ENCODE measurements around the gene NAPA.

The NAPA gene

GRCh38 chr19:47456721-47457474, 58.0 kb downstream of the NAPA start:
- H3K4me3 ChIP-seq (ENCODE audit: control insufficient read depth, low read depth, low read length): no peak overlapping the region
- TF ChIP-seq, protein P1, sequence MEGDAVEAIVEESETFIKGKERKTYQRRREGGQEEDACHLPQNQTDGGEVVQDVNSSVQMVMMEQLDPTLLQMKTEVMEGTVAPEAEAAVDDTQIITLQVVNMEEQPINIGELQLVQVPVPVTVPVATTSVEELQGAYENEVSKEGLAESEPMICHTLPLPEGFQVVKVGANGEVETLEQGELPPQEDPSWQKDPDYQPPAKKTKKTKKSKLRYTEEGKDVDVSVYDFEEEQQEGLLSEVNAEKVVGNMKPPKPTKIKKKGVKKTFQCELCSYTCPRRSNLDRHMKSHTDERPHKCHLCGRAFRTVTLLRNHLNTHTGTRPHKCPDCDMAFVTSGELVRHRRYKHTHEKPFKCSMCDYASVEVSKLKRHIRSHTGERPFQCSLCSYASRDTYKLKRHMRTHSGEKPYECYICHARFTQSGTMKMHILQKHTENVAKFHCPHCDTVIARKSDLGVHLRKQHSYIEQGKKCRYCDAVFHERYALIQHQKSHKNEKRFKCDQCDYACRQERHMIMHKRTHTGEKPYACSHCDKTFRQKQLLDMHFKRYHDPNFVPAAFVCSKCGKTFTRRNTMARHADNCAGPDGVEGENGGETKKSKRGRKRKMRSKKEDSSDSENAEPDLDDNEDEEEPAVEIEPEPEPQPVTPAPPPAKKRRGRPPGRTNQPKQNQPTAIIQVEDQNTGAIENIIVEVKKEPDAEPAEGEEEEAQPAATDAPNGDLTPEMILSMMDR (conservative IDR thresholded peaks at IDR 0.05; ENCODE audit: control insufficient read depth, insufficient read depth, low read depth, low read length): no peak
- no peak for DNase-seq (ENCODE audit: low read depth)

DNA sequence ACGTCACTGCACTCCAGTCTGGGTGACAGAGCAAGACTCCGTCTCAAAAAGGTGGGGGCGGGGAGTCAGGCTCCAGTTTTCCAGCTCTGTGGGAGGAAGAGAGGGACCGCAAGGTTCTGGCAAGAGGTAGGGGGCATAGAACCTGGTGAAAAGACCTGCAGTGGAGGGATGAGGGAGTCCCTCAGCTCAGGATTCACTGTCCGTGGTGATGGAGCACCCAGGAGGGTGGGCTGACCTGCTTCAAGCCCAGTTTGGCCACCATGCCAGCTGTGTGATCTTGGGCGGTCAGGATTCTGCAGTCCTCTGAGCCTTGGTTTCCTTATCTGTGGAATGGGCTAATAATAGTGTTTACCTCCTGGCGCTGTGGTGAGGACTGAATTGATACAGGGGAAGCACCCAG, 64.4 kb downstream of the NAPA start:
- H3K4me3 ChIP-seq (ENCODE audit: control insufficient read depth, low read depth, low read length): no peak overlapping the region
- no peak for DNase-seq (ENCODE audit: low read depth)
- TF ChIP-seq, protein P1 (conservative IDR thresholded peaks at IDR 0.05; ENCODE audit: control insufficient read depth, insufficient read depth, low read depth, low read length): no peak

DNA sequence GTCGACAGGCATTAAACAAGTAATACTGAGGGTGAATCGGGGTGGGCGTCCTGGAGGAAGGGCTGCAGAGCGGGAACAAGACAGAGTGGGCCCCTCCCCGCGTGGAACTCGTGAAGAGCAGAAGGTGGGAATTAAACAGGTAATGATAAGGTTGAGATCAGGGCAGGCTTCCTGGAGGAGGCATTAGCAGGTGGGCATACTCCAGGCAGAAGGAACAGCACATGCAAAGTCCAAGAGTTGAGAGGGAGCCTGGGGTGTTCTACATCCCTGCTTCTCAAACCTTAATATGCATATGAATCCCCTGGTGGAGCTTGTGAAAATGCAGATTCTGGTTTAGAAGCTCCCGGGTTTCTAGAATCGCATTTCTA, 66.5 kb downstream of the NAPA start:
- DNase-seq (ENCODE audit: low read depth): no peak
- H3K4me3 ChIP-seq (ENCODE audit: control insufficient read depth, low read depth, low read length): no peak overlapping the region
- TF ChIP-seq, protein P1 (conservative IDR thresholded peaks at IDR 0.05; ENCODE audit: control insufficient read depth, insufficient read depth, low read depth, low read length): no peak

GRCh38 chr19:47447470-47448359, 67.1 kb downstream of the NAPA start:
- H3K4me3 ChIP-seq (ENCODE audit: control insufficient read depth, low read depth, low read length): no peak overlapping the region
- TF ChIP-seq, protein P1 (conservative IDR thresholded peaks at IDR 0.05; ENCODE audit: control insufficient read depth, insufficient read depth, low read depth, low read length): no peak
- peak; percentile 41 for DNase-seq (ENCODE audit: low read depth)

DNA sequence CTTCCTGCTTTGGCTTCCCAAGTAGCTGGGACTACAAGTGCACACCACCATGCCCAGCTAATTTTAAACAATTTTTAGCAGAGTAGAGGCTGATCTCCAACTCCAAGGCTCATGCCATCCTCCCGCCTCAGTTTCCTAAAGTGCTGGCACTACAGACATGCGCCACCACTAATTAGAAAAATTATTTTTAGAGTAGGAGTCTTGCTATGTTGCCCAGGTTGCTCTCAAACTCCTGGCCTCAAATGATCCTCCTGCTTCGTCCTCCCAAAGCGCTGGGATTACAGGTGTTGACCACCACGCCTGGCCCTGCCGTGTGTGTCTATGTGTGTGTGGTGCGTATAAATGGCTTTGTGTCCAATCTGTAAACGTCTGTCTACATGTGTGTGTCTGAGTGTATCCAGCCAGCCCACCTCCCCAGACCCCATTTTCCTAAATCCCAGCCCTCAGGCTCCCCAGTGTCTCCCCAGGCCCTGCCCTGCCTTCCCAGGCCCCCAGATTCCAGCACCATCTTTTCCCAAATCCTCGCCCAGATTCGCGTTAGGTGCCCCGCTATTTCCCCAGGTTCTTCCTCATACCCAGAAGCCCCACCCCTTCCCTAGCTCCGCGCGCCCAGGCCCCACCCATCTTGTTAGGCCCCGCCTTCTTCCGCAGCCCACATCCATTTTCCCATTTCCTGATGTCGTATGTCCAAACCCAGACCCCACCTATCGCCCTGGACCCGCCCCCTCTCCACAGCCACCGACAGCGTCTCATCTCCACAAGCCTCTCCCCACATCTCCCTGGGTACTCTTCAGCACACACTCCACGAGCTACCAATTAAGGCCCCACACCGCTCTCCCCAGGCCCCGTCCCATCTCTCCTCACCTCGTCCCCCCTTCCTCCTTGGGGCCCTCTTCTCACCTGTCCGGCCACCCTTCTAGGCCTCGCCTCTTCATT, 68.1 kb downstream of the NAPA start:
- DNase-seq (ENCODE audit: low read depth): no peak
- no peak overlapping the region for H3K4me3 ChIP-seq (ENCODE audit: control insufficient read depth, low read depth, low read length)
- TF ChIP-seq, protein P1 (conservative IDR thresholded peaks at IDR 0.05; ENCODE audit: control insufficient read depth, insufficient read depth, low read depth, low read length): no peak

DNA sequence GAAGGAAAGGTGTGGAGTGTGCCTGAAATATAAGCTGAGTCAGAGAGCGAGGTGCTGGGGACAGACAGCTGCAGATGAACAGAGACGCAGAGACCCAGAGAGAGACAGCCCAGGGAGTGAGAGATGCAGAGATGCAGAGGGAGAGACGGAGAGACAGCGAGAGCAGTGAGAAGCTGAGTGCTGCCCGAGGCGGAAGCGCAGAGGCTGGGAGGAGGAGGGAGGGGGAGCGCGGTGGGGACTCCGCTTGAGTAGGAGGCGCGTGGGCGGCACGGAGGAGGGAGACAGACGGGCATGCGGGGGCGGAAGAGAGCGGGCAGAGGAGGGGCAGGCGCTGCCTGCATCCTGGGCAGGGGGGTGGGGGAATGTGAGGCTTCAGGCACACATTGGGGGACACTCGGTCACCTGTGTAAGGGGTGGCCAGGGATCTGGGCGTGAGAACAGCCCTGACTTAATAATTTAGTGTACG, 68.9 kb downstream of the NAPA start:
- TF ChIP-seq, protein P1 (conservative IDR thresholded peaks at IDR 0.05; ENCODE audit: control insufficient read depth, insufficient read depth, low read depth, low read length): no peak
- H3K4me3 ChIP-seq (ENCODE audit: control insufficient read depth, low read depth, low read length): no peak overlapping the region
- no peak for DNase-seq (ENCODE audit: low read depth)

Data from fibroblast of mammary gland (primary cell).